H1 (cell line): ENCODE results near the gene TLCD3B. TPM values are rescaled to one million over a fixed set of nuclear protein-coding genes. Genes with fewer than 3 reads are reported as not detected.

Experiments used
- CTCF ChIA-PET: fragments of 300-600 bp; sonication (Branson Sonifier 250); formaldehyde crosslinking; loops from one replicate; lab custom pipeline; 2021; ENCODE audit not compliant: partially characterized antibody; lab: Charles Lee
- POLR2A ChIA-PET: fragments of 300-600 bp; sonication (Branson Sonifier 250); formaldehyde crosslinking; loops from one replicate; lab custom pipeline; 2021; ENCODE audit warnings: inconsistent platforms; ENCODE audit not compliant: partially characterized antibody; lab: Charles Lee
- DNase-seq, 2 experiments: peaks; one replicate each; pipeline versions ENCODE4 v3.0.0 to v3.0.0-alpha.2; 2010 to 2022; ENCODE audit warnings: low spot score in 2 of 2, low read depth in 1 of 2, mixed read lengths in 1 of 2
- FAIRE-seq: peaks from 2 replicates; lab custom pipeline; 2011; peaks lifted over from hg19 to GRCh38; lab: Jason Lieb, UNC
- H2AFZ ChIP-seq: 2 replicates; pipeline ENCODE4 v1.8.1; 2012; ENCODE audit warnings: low read length, inconsistent platforms
- H2AK5ac ChIP-seq: 2 replicates; pipeline ENCODE4 v1.6.1; 2013; ENCODE audit warnings: low read depth, low read length
- H2BK120ac ChIP-seq: replicated peaks from 2 replicates; pipeline ENCODE3; 2013; ENCODE audit warnings: low read depth, low read length, inconsistent platforms
- H2BK12ac ChIP-seq: 2 replicates; pipeline ENCODE4 v1.6.1; 2013; ENCODE audit warnings: low read depth, low read length
- H2BK15ac ChIP-seq: 2 replicates; pipeline ENCODE4 v1.6.1; 2013; ENCODE audit warnings: low read length
- H2BK20ac ChIP-seq: 2 replicates; pipeline ENCODE4 v1.6.1; 2013; ENCODE audit warnings: low read length
- H2BK5ac ChIP-seq: 2 replicates; pipeline ENCODE4 v1.6.1; 2013; ENCODE audit warnings: low read depth, low read length
- H3K14ac ChIP-seq: 2 replicates; pipeline ENCODE4 v1.6.1; 2013; ENCODE audit warnings: inconsistent platforms; ENCODE audit not compliant: insufficient read length
- H3K18ac ChIP-seq: 2 replicates; pipeline ENCODE4 v1.6.1; 2013; ENCODE audit warnings: low read length; ENCODE audit errors: extremely low read depth
- H3K23ac ChIP-seq: 2 replicates; pipeline ENCODE4 v1.6.1; 2013; ENCODE audit warnings: inconsistent platforms; ENCODE audit not compliant: insufficient read length
- H3K23me2 ChIP-seq: 2 replicates; pipeline ENCODE4 v1.6.1; 2013; ENCODE audit warnings: low read depth, low read length
- H3K27ac ChIP-seq: 2 replicates; pipeline ENCODE4 v1.6.1; 2011; ENCODE audit warnings: low read depth, low read length, inconsistent platforms
- H3K27me3 ChIP-seq, 4 experiments: replicated peaks in 1 of 4; 1 replicate in 1 of 4; 2 replicates in 3 of 4; pipeline versions ENCODE4 v1.6.1 to v1.8.1; 2011 to 2013; ENCODE audit warnings: low read length in 3 of 4, mild to moderate bottlenecking in 3 of 4, inconsistent platforms in 2 of 4, mixed read lengths in 2 of 4, moderate library complexity in 1 of 4; ENCODE audit not compliant: control insufficient read depth in 3 of 4, insufficient read depth in 3 of 4; ENCODE audit errors: extremely low read depth in 1 of 4
- H3K36me3 ChIP-seq, 4 experiments: 2 replicates each; pipeline versions ENCODE4 v1.6.1 to v1.8.1; 2011 to 2013; ENCODE audit warnings: mild to moderate bottlenecking in 4 of 4, low read length in 3 of 4, moderate library complexity in 2 of 4, control low read depth in 1 of 4, inconsistent platforms in 1 of 4; ENCODE audit not compliant: insufficient read depth in 4 of 4, control insufficient read depth in 2 of 4
- H3K4ac ChIP-seq: replicated peaks from 2 replicates; pipeline ENCODE3; 2013; ENCODE audit warnings: low read length, low read depth, mixed read lengths, inconsistent platforms; ENCODE audit not compliant: insufficient read length
- H3K4me1 ChIP-seq, 4 experiments: replicated peaks in 1 of 4; 1 replicate in 1 of 4; 2 replicates in 3 of 4; pipeline versions ENCODE4 v1.6.1 to v1.8.1; 2011 to 2013; ENCODE audit warnings: low read length in 3 of 4, inconsistent platforms in 2 of 4, mixed read lengths in 1 of 4; ENCODE audit not compliant: insufficient read depth in 4 of 4, control insufficient read depth in 3 of 4
- H3K4me2 ChIP-seq, 2 experiments: 2 replicates each; pipeline versions ENCODE4 v1.6.1 to v1.8.1; 2011 to 2013; ENCODE audit warnings: low read depth in 2 of 2, low read length in 2 of 2, control low read depth in 1 of 2, inconsistent platforms in 1 of 2, mild to moderate bottlenecking in 1 of 2; ENCODE audit not compliant: insufficient read depth in 1 of 2
- H3K4me3 ChIP-seq, 4 experiments: fragments of 200-600, 300-600 bp in 1 of 4; sonication (generic), shearing (Covaris generic), sonication (Bioruptor Twin) in 1 of 4; 2 replicates each; pipeline versions ENCODE4 v1.5.1 to v1.8.1; 2011 to 2016; ENCODE audit warnings: low read length in 4 of 4, low read depth in 3 of 4, control low read depth in 2 of 4, inconsistent platforms in 2 of 4, mild to moderate bottlenecking in 2 of 4, mixed read lengths in 1 of 4, moderate library complexity in 1 of 4; ENCODE audit not compliant: insufficient read depth in 2 of 4; ENCODE audit errors: extremely low read depth in 1 of 4
- H3K56ac ChIP-seq: replicated peaks from 2 replicates; pipeline ENCODE3; 2013; ENCODE audit warnings: low read depth, mild to moderate bottlenecking, mixed read lengths, low read length, inconsistent platforms; ENCODE audit not compliant: insufficient read length
- H3K79me1 ChIP-seq: 2 replicates; pipeline ENCODE4 v1.6.1; 2013; ENCODE audit warnings: low read depth, low read length, control low read depth
- H3K79me2 ChIP-seq, 2 experiments: 2 replicates each; pipeline versions ENCODE4 v1.6.1 to v1.8.1; 2012 to 2013; ENCODE audit warnings: low read length in 2 of 2, mild to moderate bottlenecking in 2 of 2, inconsistent platforms in 1 of 2; ENCODE audit not compliant: insufficient read depth in 2 of 2, control insufficient read depth in 1 of 2
- H3K9ac ChIP-seq, 4 experiments: replicated peaks in 1 of 4; 1 replicate in 1 of 4; 2 replicates in 3 of 4; pipeline versions ENCODE4 v1.6.1 to v1.8.1; 2011 to 2013; ENCODE audit warnings: low read depth in 3 of 4, low read length in 3 of 4, control low read depth in 2 of 4, mild to moderate bottlenecking in 2 of 4, moderate library complexity in 2 of 4, inconsistent platforms in 1 of 4; ENCODE audit errors: extremely low read depth in 1 of 4
- H3K9me3 ChIP-seq, 2 experiments: 2 replicates each; pipeline versions ENCODE4 v1.6.1 to v1.8.1; 2012 to 2013; ENCODE audit warnings: mild to moderate bottlenecking in 2 of 2, moderate library complexity in 2 of 2, control low read depth in 1 of 2, inconsistent platforms in 1 of 2, low read depth in 1 of 2, low read length in 1 of 2, mixed read lengths in 1 of 2; ENCODE audit not compliant: insufficient read depth in 2 of 2
- H4K20me1 ChIP-seq, 2 experiments: replicated peaks in 1 of 2; 2 replicates each; pipeline versions ENCODE3 to v1.8.1; 2011 to 2013; ENCODE audit warnings: inconsistent platforms in 2 of 2, low read length in 2 of 2, mild to moderate bottlenecking in 1 of 2; ENCODE audit not compliant: insufficient read depth in 2 of 2, control insufficient read depth in 1 of 2
- H4K5ac ChIP-seq: 2 replicates; pipeline ENCODE4 v1.6.1; 2013; ENCODE audit warnings: low read length, low read depth, mixed read lengths, inconsistent platforms; ENCODE audit not compliant: insufficient read length
- H4K8ac ChIP-seq: 2 replicates; pipeline ENCODE4 v1.8.0; 2013; ENCODE audit warnings: mild to moderate bottlenecking, moderate library complexity, low read length, inconsistent platforms; ENCODE audit not compliant: insufficient read depth; ENCODE audit errors: extremely low read depth
- H4K91ac ChIP-seq: replicated peaks from 2 replicates; pipeline ENCODE3; 2013; ENCODE audit warnings: low read length, mixed read lengths, inconsistent platforms; ENCODE audit not compliant: insufficient read length
- ASH2L ChIP-seq: fragments of 200-600, 300-600 bp; sonication (generic); IDR thresholded peaks from one replicate; pipeline ENCODE4 v1.7.1; 2017; ENCODE audit warnings: low read length
- BACH1 ChIP-seq: IDR thresholded peaks from 2 replicates; pipeline ENCODE4 v1.6.1; 2012; ENCODE audit warnings: low read length, improper control_type of control experiment
- CHD1 ChIP-seq: IDR thresholded peaks from 2 replicates; pipeline ENCODE4 v1.6.1; 2012; ENCODE audit warnings: low read depth, low read length, improper control_type of control experiment
- EP300 ChIP-seq, 2 experiments: IDR thresholded peaks; 1 replicate in 1 of 2; 2 replicates in 1 of 2; pipeline ENCODE4 v1.6.1; 2011 to 2012; ENCODE audit warnings: low read depth in 2 of 2, low read length in 2 of 2, mild to moderate bottlenecking in 2 of 2, borderline replicate concordance in 1 of 2, inconsistent platforms in 1 of 2, moderate library complexity in 1 of 2
- FOSL1 ChIP-seq: IDR thresholded peaks from 2 replicates; pipeline ENCODE4 v1.6.1; 2011; ENCODE audit warnings: mild to moderate bottlenecking, low read depth, low read length, moderate library complexity; ENCODE audit not compliant: insufficient read depth
- GABPA ChIP-seq: IDR thresholded peaks from 2 replicates; pipeline ENCODE4 v1.6.1; 2011; ENCODE audit warnings: mild to moderate bottlenecking, low read length, moderate library complexity, borderline replicate concordance; ENCODE audit not compliant: insufficient read depth
- KDM1A ChIP-seq: fragments of 200-600, 300-600 bp; sonication (generic); IDR thresholded peaks from 2 replicates; pipeline ENCODE4 v1.7.1; 2016; ENCODE audit warnings: mild to moderate bottlenecking, low read length, borderline replicate concordance
- KDM4A ChIP-seq: IDR thresholded peaks from one replicate; pipeline ENCODE4 v1.7.1; 2012; ENCODE audit warnings: low read depth, mild to moderate bottlenecking, moderate library complexity, low read length, inconsistent platforms; ENCODE audit not compliant: severe bottlenecking
- POU5F1 ChIP-seq: IDR thresholded peaks from 2 replicates; pipeline ENCODE4 v1.6.1; 2011; ENCODE audit warnings: low read depth, mild to moderate bottlenecking, low read length, moderate library complexity
- RNF2 ChIP-seq: fragments of 200-900, 300-1000 bp; sonication (generic); IDR thresholded peaks from 2 replicates; pipeline ENCODE4 v1.7.1; 2016; ENCODE audit warnings: borderline replicate concordance, low read depth, mild to moderate bottlenecking, antibody characterized with exemption, low read length; ENCODE audit not compliant: poor library complexity, severe bottlenecking; ENCODE audit errors: missing control alignments
- TBP ChIP-seq: IDR thresholded peaks from 2 replicates; pipeline ENCODE4 v1.6.1; 2011; ENCODE audit warnings: low read depth, low read length, improper control_type of control experiment
- TEAD4 ChIP-seq: IDR thresholded peaks from 2 replicates; pipeline ENCODE4 v1.6.1; 2012; ENCODE audit warnings: low read depth, low read length, inconsistent platforms, mixed read lengths
- WGBS, 2 experiments: shearing (Covaris generic) in 1 of 2; methylation state at CpG; one replicate each; pipeline versions ENCODE4 v1.1.6 to v1.1.7; 2013 to 2015; ENCODE audit warnings: low lambda C conversion rate in 2 of 2, mixed read lengths in 2 of 2, inconsistent platforms in 1 of 2, low coverage in 1 of 2, missing lambda C conversion rate in 1 of 2; ENCODE audit not compliant: insufficient replicate concordance in 2 of 2, insufficient coverage in 1 of 2, insufficient read length in 1 of 2; ENCODE audit errors: extremely low coverage in 1 of 2, missing lambda C conversion rate in 1 of 2; 5-methylcytosine and 5-hydroxymethylcytosine counted together
- polyA plus RNA-seq, 7 experiments: library from polyadenylated mRNA; depleted of rRNA in 3 of 7; stranded (reverse) in 5 of 7; unstranded in 2 of 7; fragments of >200 nt in 5 of 7; fragments of 200-250 nt in 2 of 7; gene quantifications; 1 replicate in 5 of 7; 2 replicates in 1 of 7; 4 replicates in 1 of 7; pipeline versions ENCODE4 v1.2.1 to v1.2.3, GENCODE V29; 2011 to 2013; ENCODE audit warnings: missing spikeins in 2 of 7, mixed read lengths in 2 of 7
- total RNA-seq: library from RNA; stranded (reverse); fragmentation: NEBNext Ultra II Directional; extraction: Animal tissue kit (Norgen Biotek cat#: 25700); gene quantifications from 2 replicates; pipeline ENCODE4 v1.2.1, GENCODE V29; 2021
- TF ChIP-seq, protein P1 (sequence below): IDR thresholded peaks from 2 replicates; pipeline ENCODE4 v1.6.1; 2011; ENCODE audit warnings: low read depth, mild to moderate bottlenecking, low read length; ENCODE audit not compliant: insufficient read depth

Gene TLCD3B
- total and polyA plus RNA-seq, 2 of the 8 experiments (the other 6 are each of a cell fraction or from before 2014, with no cell fraction given): 15.2 to 26.9 TPM

DNA sequence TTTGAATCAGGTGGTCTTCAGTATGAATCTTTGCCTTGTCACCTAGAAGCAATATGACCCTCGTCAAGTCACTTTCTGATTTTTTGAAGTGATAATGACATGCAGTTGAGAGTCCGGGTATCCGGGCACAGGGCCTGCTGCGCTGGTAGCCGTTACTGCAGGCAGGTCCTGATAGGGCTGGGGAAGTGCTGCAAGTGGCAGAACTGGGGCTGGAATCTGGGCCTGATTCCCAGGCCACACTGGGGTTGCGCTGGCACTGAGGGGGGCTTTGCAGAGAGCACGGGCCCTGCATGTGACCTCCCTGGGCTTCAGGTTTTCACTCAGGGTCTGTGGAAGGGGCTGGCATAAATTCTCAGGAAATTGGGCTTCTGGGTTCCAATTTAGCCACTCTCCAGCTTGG lies 47.7 kb upstream of the TLCD3B start:
- H4K8ac ChIP-seq: no peak overlapping the region
- H3K23ac ChIP-seq: no peak overlapping the region
- H2BK12ac ChIP-seq: no peak overlapping the region
- H3K14ac ChIP-seq: no peak overlapping the region
- H3K23me2 ChIP-seq: peaks cover 7% of the 10 kb centered on the region; the same call in 1 of the 2 replicates
- H3K56ac ChIP-seq: no peak overlapping the region
- no peaks in the 10 kb centered on the region for H3K9me3 ChIP-seq
- POLR2A ChIA-PET: interaction anchor here (9.9 to 21.2 kb wide), 2 partner anchors 10 to 12 kb away, joined by 151 to 353 read pairs; partner anchors contain the start of genes ALDOA, TBX6 and YPEL3
- no peak overlapping the region for H2BK20ac ChIP-seq
- WGBS, 2 experiments: 96% methylated on average over 7 of the region's 7 CpGs; no CpG with 5 or more reads in 1 of the 2 experiments
- H3K36me3 ChIP-seq: peaks cover 18 to 46% (median 29%) of the 10 kb centered on the region in 4 experiments; a peak in 7 of 8 replicates
- no peak overlapping the region for H3K18ac ChIP-seq
- H3K4me1 ChIP-seq: peaks cover 0 to 7% (median 1%) of the 10 kb centered on the region in 4 experiments; a peak in 2 of 7 replicates
- no peak overlapping the region for H2AFZ ChIP-seq
- no peak overlapping the region for H3K27ac ChIP-seq
- H3K79me2 ChIP-seq: peaks cover 11 to 35% of the 10 kb centered on the region in 2 experiments
- H3K4me2 ChIP-seq: no peak overlapping the region
- DNase-seq: no peak
- no peak overlapping the region for H2BK15ac ChIP-seq
- H3K4ac ChIP-seq: no peak overlapping the region
- no peak for FAIRE-seq
- H3K27me3 ChIP-seq: no peaks in the 10 kb centered on the region
- no peak overlapping the region for H2AK5ac ChIP-seq
- H4K20me1 ChIP-seq: peaks cover 19 to 30% of the 10 kb centered on the region in 2 experiments
- no peak overlapping the region for H4K5ac ChIP-seq
- no peak overlapping the region for H2BK5ac ChIP-seq
- no peak overlapping the region for H3K4me3 ChIP-seq
- H2BK120ac ChIP-seq: no peak overlapping the region
- no peak overlapping the region for H3K9ac ChIP-seq
- H3K79me1 ChIP-seq: peaks cover 12% of the 10 kb centered on the region
- CTCF ChIA-PET: interaction anchor here (1.2 to 5.9 kb wide), 4 partner anchors 11 to 24 kb away, joined by 3 to 46 read pairs (median 6); partner anchors contain the start of gene TBX6
- no peak overlapping the region for H4K91ac ChIP-seq
- no peak for TF ChIP-seq BACH1
- TF ChIP-seq, protein P1, sequence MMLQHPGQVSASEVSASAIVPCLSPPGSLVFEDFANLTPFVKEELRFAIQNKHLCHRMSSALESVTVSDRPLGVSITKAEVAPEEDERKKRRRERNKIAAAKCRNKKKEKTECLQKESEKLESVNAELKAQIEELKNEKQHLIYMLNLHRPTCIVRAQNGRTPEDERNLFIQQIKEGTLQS: no peak
- no peak for TF ChIP-seq KDM4A
- TF ChIP-seq EP300 (IDR thresholded peaks at IDR 0.05; ENCODE audit: borderline replicate concordance in 1 of 2, low read depth in 2 of 2, low read length in 2 of 2): no peak
- no peak for TF ChIP-seq POU5F1
- no peak for TF ChIP-seq TEAD4
- TF ChIP-seq CHD1: no peak
- no peak for TF ChIP-seq RNF2
- TF ChIP-seq GABPA: no peak
- no peak for TF ChIP-seq ASH2L
- no peak for TF ChIP-seq KDM1A
- TF ChIP-seq FOSL1: no peak
- no peak for TF ChIP-seq TBP
